GM21619 (cell line): ENCODE results near the gene ISG15.

Experiments used
- ATAC-seq: cut with Tn5 transposase; IDR thresholded peaks from one replicate; pipeline ENCODE4 v1.9.1; 2021; ENCODE audit not compliant: unreplicated experiment

The ISG15 gene

DNA sequence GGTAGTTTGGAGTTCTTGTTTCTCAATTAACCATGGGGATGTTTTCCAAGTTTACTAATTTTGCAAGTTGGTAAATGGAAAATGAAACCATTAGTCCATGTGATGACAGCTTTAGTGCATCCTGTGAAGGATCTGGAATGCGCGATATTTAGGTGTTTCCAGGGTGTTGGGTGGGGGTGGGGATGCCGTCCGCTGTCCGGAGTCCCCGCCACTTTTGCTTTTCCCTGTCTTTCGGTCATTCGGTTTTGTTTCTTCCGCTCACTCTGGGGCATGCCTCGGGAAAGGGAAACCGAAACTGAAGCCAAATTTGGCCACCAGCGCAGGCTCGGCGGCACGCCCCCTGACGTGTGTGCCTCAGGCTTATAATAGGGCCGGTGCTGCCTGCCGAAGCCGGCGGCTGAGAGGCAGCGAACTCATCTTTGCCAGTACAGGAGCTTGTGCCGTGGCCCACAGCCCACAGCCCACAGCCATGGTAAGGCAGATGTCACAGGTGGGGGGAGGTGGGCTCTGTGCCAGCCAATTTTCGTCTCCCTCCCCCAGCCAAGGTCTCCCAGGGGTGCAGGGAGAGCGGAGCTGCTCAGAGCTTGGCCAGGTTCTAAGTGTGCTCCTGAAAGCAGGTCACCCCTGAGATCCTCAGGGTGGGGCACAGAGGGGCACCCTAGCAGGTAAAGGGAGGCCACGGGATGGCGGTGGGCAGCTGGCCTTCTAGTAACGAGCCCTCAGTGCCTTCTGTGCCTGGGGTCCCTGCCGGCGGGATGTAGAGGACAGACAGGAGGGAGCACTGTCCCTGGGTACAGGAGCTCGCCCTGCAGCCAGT is at the start of gene ISG15:
Gene ISG15 (plus strand): TSS at position 393 of the 817 bp plus-strand sequence. CDS start 77 bp downstream, at position 470.
- peak; percentile 75 for ATAC-seq

DNA sequence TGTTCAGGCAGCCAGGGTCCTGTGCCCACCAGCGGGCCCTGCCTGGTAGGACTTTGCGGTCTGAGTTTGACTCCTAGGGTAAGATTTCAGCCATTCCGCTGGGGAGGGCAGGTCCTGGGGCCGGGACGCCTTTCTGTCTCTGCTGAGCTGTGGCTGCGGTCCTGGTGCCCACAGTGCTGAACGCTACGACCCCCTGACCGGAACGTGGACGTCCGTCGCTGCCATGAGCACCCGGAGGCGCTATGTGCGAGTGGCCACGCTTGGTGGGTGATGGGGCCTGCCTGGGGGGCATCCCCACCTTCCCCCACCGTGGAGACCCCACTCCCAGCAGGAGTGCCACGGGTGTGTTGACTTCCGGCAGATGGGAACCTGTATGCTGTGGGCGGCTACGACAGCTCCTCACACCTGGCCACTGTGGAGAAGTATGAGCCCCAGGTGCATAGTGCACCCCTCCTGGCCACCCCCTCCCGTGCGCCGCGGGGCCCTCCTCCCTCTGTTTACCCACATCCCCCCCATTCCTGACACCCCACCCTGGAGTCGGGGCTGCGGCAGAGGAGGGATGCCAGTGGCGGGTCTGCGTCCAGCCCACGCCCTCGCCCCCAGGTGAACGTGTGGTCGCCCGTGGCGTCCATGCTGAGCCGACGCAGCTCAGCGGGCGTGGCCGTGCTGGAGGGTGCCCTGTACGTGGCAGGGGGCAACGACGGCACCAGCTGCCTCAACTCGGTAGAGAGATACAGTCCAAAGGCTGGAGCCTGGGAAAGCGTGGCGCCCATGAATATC is 49.4 kb upstream of the ISG15 start:
- ATAC-seq, result no peak

DNA sequence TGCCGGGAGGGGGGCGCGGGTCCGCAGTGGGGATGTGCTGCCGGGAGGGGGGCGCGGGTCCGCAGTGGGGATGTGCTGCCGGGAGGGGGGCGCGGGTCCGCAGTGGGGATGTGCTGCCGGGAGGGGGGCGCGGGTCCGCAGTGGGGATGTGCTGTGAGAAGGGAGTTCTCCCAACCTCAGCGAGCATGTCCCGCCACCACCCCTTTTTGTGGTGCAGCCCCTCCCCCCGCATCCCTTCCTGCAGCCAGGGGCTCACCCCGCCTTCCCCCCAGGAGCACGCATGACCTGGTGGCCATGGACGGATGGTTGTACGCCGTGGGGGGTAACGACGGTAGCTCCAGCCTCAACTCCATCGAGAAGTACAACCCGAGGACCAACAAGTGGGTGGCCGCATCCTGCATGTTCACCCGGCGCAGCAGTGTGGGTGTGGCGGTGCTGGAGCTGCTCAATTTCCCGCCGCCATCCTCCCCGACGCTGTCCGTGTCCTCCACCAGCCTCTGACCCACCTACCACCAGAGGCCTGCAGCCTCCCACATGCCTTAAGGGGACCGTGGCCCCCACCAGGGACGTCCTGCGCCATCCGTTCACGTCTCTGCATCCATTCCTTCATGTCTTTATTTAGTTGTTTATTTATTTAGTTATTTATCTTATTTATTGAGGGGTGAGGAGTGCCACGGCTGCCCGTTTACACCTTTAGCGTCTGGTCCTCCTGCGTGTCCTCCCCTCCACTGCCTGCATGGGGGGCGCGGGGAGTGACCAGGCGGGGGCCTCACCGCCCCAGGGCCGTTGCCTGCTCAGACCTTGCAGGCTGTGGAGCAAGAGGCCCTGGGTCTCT is 48.4 kb upstream of the ISG15 start:
- no peak for ATAC-seq

GRCh38 chr1:965526-966134 is 47.7 kb upstream of the ISG15 start:
- ATAC-seq, result no peak

GRCh38 chr1:966135-966703 is 47.1 kb upstream of the ISG15 start, which contains the start of gene PLEKHN1:
Gene PLEKHN1, plus strand, starts transcription at chr1:966482. Its CDS starts 50 bp downstream, at chr1:966532.
- peak; percentile 22 for ATAC-seq

- ATAC-seq, result peak; percentile 74
Measured at GRCh38 chr1:966704-967300, 46.5 kb upstream of the ISG15 start.

DNA sequence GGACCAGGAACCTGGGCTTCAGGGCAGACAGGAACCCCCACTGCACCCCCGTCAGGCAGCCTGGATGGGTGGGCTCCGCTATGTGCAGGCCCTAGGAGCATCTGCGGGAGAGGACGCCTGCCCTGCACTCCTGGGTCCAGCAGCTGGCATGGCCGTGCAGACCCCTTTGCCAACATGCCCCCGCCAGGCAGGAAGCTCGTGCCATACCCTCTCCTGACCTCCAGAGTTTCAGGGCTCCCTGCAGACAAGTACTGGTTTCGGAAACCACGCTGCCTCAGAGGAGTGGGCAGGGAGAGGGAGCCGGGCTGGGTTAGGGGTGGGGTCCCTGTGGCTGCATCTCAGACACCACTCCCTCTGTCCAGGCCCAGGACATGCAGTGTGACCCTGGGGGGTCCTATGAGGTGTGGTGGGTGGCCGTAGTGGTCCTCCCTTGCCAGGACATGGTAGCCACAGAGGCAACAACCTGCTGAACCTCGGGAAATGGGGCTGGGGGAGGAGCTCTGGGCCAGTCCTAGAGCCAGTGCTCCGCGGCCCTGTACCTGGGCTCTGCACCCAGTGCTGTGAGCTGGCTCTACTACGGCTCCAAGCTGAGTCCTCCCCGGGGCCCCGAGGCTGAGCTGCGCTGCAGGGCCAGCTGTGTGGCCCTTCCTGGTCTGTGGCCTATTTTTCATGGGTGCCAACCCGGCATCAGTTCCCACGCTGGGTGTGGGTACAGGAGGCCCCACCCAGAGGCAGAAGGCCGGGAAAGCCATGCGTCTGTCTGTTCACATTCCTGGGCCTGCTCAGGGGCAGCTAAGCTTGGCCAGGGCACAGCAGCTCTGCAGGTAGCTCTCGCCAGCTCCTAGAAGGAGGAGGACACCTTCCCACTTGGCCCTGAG is 45.6 kb upstream of the ISG15 start:
- ATAC-seq, result no peak

DNA sequence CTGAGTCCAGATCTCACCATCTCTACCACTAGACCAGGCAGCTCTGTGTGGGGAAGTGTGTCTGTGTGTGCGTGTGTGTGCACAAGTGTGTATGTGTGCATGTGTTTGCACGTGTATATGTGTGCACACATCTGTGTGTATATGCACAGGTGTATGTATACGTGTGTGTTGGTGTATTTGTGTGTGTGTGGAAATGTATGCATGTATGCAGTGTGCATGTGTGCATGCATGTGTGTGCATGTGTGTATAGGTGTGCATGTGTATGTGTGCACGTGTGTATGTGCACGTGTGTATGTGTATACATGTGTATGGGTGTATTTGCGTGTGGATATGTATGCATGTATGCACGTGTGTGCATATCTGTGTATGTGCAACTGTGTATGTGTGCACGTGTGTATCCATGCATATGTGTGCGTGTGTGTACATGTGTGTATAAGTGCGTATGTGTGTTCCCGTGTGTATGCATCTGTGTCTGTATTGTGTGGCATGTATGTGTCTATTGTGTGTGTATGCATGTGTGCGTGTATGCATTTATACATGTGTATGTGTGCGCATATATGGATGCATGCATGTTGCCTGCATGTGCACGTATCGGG is 43.9 kb upstream of the ISG15 start:
- ATAC-seq, result no peak

- no peak for ATAC-seq
Measured at GRCh38 chr1:970242-970972, 42.9 kb upstream of the ISG15 start.

DNA sequence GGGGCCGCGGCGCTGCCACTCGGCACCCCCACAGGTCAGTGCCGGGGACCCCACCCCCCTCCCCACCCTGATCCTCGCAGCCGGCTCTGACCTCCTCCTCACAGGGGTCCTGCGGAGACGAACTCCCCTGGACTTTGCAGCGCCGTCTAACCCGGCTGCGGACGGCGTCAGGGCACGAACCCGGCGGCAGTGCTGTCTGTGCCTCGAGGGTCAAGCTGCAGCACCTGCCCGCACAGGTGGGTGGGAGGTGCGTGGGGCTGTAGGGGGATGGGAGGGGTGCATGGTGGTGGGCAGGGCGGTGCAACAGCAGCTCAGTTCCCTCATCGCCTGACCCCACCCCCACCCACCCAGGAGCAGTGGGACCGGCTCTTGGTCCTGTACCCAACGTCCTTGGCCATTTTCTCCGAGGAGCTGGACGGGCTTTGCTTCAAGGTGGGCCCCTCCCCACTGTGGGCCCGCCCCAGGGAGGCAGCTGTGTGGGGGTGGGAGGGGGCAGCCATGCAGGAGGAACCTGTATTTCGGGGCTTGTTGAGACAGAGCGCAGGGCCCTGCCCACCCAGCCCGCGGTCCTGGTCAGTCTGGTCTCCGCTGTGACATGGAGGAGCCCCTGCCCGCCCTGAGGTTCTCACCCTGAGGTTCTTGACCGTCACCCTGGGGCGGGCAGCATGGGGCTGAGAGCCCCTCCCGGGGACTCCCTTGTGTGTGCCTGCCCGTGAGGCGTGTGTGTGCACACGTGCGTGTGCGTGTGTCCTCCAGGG is 42.1 kb upstream of the ISG15 start:
- ATAC-seq, result no peak

DNA sequence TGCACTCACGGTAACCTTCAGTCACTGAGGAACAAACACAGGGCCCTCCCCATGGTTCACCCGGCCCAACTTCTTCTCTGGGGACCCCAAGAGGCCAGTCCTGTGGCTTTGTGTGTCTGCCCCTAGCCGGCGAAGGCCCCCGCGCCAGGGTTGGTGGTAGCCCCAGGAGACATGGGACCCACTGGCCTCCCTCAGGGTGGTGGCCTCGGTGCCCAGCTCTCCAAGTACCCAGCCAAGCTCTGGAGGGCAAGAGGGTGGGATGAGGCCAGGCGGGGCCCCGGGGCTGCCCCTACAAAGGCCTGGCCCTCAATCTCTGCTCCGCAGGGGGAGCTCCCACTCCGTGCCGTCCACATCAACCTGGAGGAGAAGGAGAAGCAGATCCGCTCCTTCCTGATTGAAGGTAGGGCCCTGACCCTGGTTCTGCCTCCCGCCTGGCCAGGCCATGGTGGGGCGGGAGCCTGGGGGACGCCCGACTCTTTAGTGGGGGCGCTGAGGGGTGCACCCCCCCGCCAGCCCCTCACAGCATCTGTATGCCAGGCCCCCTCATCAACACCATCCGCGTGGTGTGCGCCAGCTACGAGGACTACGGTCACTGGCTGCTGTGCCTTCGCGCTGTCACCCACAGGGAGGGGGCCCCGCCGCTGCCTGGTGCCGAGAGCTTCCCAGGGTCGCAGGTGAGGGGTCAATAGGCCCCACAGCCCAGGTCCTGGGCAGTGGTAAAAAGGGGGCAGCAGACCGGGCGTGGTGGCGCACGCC is 41.4 kb upstream of the ISG15 start:
- no peak for ATAC-seq

- no peak for ATAC-seq
Measured at GRCh38 chr1:972726-973458, 40.4 kb upstream of the ISG15 start.

GRCh38 chr1:973459-974292 is 39.6 kb upstream of the ISG15 start:
- ATAC-seq, result no peak

- ATAC-seq, result no peak
Measured at GRCh38 chr1:974293-974640, 39.0 kb upstream of the ISG15 start.

- ATAC-seq, result no peak
Measured at GRCh38 chr1:974687-975328, 38.5 kb upstream of the ISG15 start.
